ENCODE data around the gene FBXO15.

Gene FBXO15

DNA sequence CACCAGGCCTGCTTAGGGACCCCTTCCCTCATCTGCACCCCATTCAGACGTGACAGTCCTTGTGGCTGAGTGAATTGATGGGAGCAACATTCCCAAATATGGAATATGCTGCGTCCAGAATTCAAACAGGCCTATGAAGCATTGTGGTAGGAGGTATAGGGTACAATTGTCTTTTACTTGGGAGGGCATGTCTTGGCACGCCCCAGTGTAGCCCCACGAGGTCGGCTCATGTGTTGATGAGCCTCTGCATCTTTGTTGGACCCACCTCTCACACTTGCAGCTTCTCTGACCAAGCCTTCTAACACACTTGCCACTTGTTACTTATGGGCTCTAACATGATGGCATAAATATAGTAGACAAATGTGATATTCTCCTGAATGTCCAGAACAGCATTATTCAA, 2.2 kb upstream of the FBXO15 start:
- Histone ChIP-seq H3F3A (ENCODE audit: insufficient read depth, low read length) (peaks cover 9% of the 10 kb centered on the region; the same call in 1 of the 2 replicates), H3K79me2 (ENCODE audit: low read length) (peaks cover 62% of the 10 kb centered on the region), H4K20me1 (ENCODE audit: insufficient read depth, low read length) (no peaks in the 10 kb centered on the region), H3K9ac (ENCODE audit: low read length) (peak overlapping the region; percentile 86; the same call in 1 of the 2 replicates), H3K4me2 (ENCODE audit: low read depth, low read length) (peak overlapping the region; percentile 80), H3K36me3 (replicated peaks; ENCODE audit: insufficient read depth, low read length) (no peaks in the 10 kb centered on the region), H3K9me2 (replicated peaks; ENCODE audit: insufficient read depth, low read length) (no peaks in the 10 kb centered on the region), H3K4me3 (ENCODE audit: low read length) (peak overlapping the region; percentile 91), H3K27me3 (replicated peaks; ENCODE audit: insufficient read depth, low read length) (no peaks in the 10 kb centered on the region), H3K27ac (ENCODE audit: low read length) (no peak overlapping the region), H2AFZ (ENCODE audit: low read length) (no peak overlapping the region), H3K9me3 (replicated peaks; ENCODE audit: insufficient read depth, low read length) (no peaks in the 10 kb centered on the region), H3K4me1 (ENCODE audit: low read length) (peaks cover 22% of the 10 kb centered on the region)
- TF ChIP-seq EZH2phosphoT487 (IDR thresholded peaks at IDR 0.05; ENCODE audit: low read length) (no peak), EZH2 (optimal IDR thresholded peaks at IDR 0.05; ENCODE audit: low read depth, low read length) (no peak)
- TF ChIP-seq, protein P1, sequence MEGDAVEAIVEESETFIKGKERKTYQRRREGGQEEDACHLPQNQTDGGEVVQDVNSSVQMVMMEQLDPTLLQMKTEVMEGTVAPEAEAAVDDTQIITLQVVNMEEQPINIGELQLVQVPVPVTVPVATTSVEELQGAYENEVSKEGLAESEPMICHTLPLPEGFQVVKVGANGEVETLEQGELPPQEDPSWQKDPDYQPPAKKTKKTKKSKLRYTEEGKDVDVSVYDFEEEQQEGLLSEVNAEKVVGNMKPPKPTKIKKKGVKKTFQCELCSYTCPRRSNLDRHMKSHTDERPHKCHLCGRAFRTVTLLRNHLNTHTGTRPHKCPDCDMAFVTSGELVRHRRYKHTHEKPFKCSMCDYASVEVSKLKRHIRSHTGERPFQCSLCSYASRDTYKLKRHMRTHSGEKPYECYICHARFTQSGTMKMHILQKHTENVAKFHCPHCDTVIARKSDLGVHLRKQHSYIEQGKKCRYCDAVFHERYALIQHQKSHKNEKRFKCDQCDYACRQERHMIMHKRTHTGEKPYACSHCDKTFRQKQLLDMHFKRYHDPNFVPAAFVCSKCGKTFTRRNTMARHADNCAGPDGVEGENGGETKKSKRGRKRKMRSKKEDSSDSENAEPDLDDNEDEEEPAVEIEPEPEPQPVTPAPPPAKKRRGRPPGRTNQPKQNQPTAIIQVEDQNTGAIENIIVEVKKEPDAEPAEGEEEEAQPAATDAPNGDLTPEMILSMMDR (IDR thresholded peaks at IDR 0.05; ENCODE audit: low read length): no peak
- DNase-seq: no peak

DNA sequence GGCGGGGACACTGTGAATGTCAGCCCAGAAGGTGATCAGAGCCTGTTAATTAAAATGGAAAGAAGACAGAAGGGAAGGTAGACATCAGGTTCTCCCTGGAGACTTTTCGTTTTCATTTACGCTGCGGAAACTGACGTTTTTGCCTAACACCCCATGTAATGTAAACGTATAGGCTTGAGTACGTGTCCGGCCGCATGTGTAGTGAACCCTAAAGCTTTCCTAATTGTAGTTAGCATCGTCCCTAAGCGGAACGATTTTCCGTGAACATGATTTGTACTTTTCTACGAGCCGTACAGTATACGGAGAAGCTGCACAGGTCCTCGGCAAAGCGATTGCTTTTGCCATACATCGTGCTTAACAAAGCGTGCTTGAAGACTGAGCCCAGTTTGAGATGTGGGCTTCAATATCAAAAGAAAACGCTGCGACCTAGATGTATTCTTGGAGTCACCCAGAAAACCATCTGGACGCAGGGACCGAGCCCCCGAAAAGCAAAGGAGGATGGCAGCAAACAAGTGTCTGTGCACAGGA, 973 bp upstream of the FBXO15 start:
- Histone ChIP-seq H3K27ac (ENCODE audit: low read length) (peak overlapping the region; percentile 41; the same call in 1 of the 2 replicates), H3F3A (ENCODE audit: insufficient read depth, low read length) (peaks cover 9% of the 10 kb centered on the region; the same call in 1 of the 2 replicates), H3K4me1 (ENCODE audit: low read length) (peaks cover 22% of the 10 kb centered on the region), H3K79me2 (ENCODE audit: low read length) (peaks cover 52% of the 10 kb centered on the region), H3K36me3 (replicated peaks; ENCODE audit: insufficient read depth, low read length) (no peaks in the 10 kb centered on the region), H4K20me1 (ENCODE audit: insufficient read depth, low read length) (no peaks in the 10 kb centered on the region), H3K4me3 (ENCODE audit: low read length) (peak overlapping the region; percentile 91), H3K27me3 (replicated peaks; ENCODE audit: insufficient read depth, low read length) (no peaks in the 10 kb centered on the region), H3K9me2 (replicated peaks; ENCODE audit: insufficient read depth, low read length) (no peaks in the 10 kb centered on the region), H3K9ac (ENCODE audit: low read length) (peak overlapping the region; percentile 86), H2AFZ (ENCODE audit: low read length) (peak overlapping the region; percentile 67), H3K4me2 (ENCODE audit: low read depth, low read length) (peak overlapping the region; percentile 80), H3K9me3 (replicated peaks; ENCODE audit: insufficient read depth, low read length) (no peaks in the 10 kb centered on the region)
- DNase-seq: no peak
- TF ChIP-seq, protein P1 (IDR thresholded peaks at IDR 0.05; ENCODE audit: low read length): no peak
- TF ChIP-seq EZH2phosphoT487 (IDR thresholded peaks at IDR 0.05; ENCODE audit: low read length) (no peak), EZH2 (optimal IDR thresholded peaks at IDR 0.05; ENCODE audit: low read depth, low read length) (no peak)

GRCh38 chr18:74147491-74147778, 199 bp downstream of the FBXO15 start:
- no peaks in the 10 kb centered on the region for H3K9me2 ChIP-seq (replicated peaks; ENCODE audit: insufficient read depth, low read length)
- H4K20me1 ChIP-seq (ENCODE audit: insufficient read depth, low read length): no peaks in the 10 kb centered on the region
- H3K79me2 ChIP-seq (ENCODE audit: low read length): peaks cover 41% of the 10 kb centered on the region
- H3K4me1 ChIP-seq (ENCODE audit: low read length): peaks cover 22% of the 10 kb centered on the region
- H3K9ac ChIP-seq (ENCODE audit: low read length): peak overlapping the region; percentile 39; the same call in 1 of the 2 replicates
- H3K4me2 ChIP-seq (ENCODE audit: low read depth, low read length): peak overlapping the region; percentile 86
- peak overlapping the region; percentile 91 for H3K4me3 ChIP-seq (ENCODE audit: low read length)
- H3K27me3 ChIP-seq (replicated peaks; ENCODE audit: insufficient read depth, low read length): no peaks in the 10 kb centered on the region
- peaks cover 9% of the 10 kb centered on the region; the same call in 1 of the 2 replicates for H3F3A ChIP-seq (ENCODE audit: insufficient read depth, low read length)
- H3K36me3 ChIP-seq (replicated peaks; ENCODE audit: insufficient read depth, low read length): no peaks in the 10 kb centered on the region
- H3K9me3 ChIP-seq (replicated peaks; ENCODE audit: insufficient read depth, low read length): no peaks in the 10 kb centered on the region
- no peak for TF ChIP-seq EZH2phosphoT487 (IDR thresholded peaks at IDR 0.05; ENCODE audit: low read length)
- no peak for TF ChIP-seq EZH2 (optimal IDR thresholded peaks at IDR 0.05; ENCODE audit: low read depth, low read length)
- TF ChIP-seq, protein P1 (IDR thresholded peaks at IDR 0.05; ENCODE audit: low read length): no peak
- peak overlapping the region; percentile 7; the same call in 1 of the 2 replicates for H3K27ac ChIP-seq (ENCODE audit: low read length)
- peak overlapping the region; percentile 88 for H2AFZ ChIP-seq (ENCODE audit: low read length)
- DNase-seq: no peak

Data from MM.1S (cell line).